Measurements from ENCODE around the gene C19orf81.

GRCh38 chr19:50666346-50667176 lies 17.3 kb downstream of the C19orf81 start:
- TF ChIP-seq POLR2A (IDR thresholded peaks at IDR 0.05) (no peak), CTCF (IDR thresholded peaks at IDR 0.05) (no peak)

Measured in Peyer's patch (tissue), 4 donors.